Lower leg skin (tissue), 3 donors: ENCODE measurements around the gene DENND4C.

ENCODE experiments used
- POLR2A ChIP-seq, 2 donors: fragments of 450-650 bp; IDR thresholded peaks; one replicate each; pipeline ENCODE4 v1.6.1; 2016 to 2017; ENCODE audit warnings: antibody characterized with exemption in 2 of 2, mild to moderate bottlenecking in 1 of 2, moderate library complexity in 1 of 2
- TF ChIP-seq, protein P1 (sequence below), 3 donors: fragments of 450-650 bp; IDR thresholded peaks; one replicate each; pipeline ENCODE4 v1.5.1; 2016; ENCODE audit warnings: antibody characterized with exemption in 3 of 3, mild to moderate bottlenecking in 3 of 3, moderate library complexity in 2 of 3

- TF ChIP-seq, protein P1, sequence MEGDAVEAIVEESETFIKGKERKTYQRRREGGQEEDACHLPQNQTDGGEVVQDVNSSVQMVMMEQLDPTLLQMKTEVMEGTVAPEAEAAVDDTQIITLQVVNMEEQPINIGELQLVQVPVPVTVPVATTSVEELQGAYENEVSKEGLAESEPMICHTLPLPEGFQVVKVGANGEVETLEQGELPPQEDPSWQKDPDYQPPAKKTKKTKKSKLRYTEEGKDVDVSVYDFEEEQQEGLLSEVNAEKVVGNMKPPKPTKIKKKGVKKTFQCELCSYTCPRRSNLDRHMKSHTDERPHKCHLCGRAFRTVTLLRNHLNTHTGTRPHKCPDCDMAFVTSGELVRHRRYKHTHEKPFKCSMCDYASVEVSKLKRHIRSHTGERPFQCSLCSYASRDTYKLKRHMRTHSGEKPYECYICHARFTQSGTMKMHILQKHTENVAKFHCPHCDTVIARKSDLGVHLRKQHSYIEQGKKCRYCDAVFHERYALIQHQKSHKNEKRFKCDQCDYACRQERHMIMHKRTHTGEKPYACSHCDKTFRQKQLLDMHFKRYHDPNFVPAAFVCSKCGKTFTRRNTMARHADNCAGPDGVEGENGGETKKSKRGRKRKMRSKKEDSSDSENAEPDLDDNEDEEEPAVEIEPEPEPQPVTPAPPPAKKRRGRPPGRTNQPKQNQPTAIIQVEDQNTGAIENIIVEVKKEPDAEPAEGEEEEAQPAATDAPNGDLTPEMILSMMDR (IDR thresholded peaks at IDR 0.05): no peak
- TF ChIP-seq POLR2A (IDR thresholded peaks at IDR 0.05): no peak
These were observed 179.7 kb downstream of the DENND4C start for GRCh38 chr9:19410195-19410503.
